Pancreas (tissue), 10 donors: ENCODE data around the gene S100B. TPM values are rescaled to one million over a fixed set of nuclear protein-coding genes. Genes with fewer than 3 reads are reported as not detected.

ENCODE experiments used
- ATAC-seq, 4 donors: fragments of 200-7000 bp; cut with Tn5 transposase; one replicate each; pipeline versions ENCODE4 v1.8.0 to v1.9.1; 2020; ENCODE audit warnings: mild to moderate bottlenecking in 4 of 4, moderate library complexity in 4 of 4
- DNase-seq, 6 donors: peaks; one replicate each; pipeline ENCODE4 v3.0.0-alpha.2; 2020
- FAIRE-seq: peaks from 2 replicates; lab custom pipeline; 2012; peaks lifted over from hg19 to GRCh38; lab: Jason Lieb, UNC
- H3K27ac ChIP-seq, 4 donors: fragments of 200-600 bp; sonication (generic); 1 replicate in 3 of 4; 2 replicates in 1 of 4; pipeline versions ENCODE4 v1.5.0 to v1.8.0; 2020
- H3K27me3 ChIP-seq, 4 donors: fragments of 200-600 bp; one replicate each; pipeline ENCODE4 v1.8.0; 2021
- H3K36me3 ChIP-seq, 3 donors: fragments of 200-600 bp; sonication (generic) in 1 of 3; one replicate each; pipeline versions ENCODE4 v1.5.0 to v1.8.0; 2020 to 2021
- H3K4me1 ChIP-seq, 3 donors: fragments of 200-600 bp; one replicate each; pipeline ENCODE4 v1.8.0; 2021
- H3K4me3 ChIP-seq, 4 donors: fragments of 200-600 bp; sonication (generic) in 2 of 4; one replicate each; pipeline versions ENCODE4 v1.5.0 to v1.8.0; 2020 to 2021
- H3K9me3 ChIP-seq, 4 donors: fragments of 200-600 bp; one replicate each; pipeline ENCODE4 v1.8.0; 2021
- WGBS, 2 donors: extraction: QIAGEN DNeasy Blood & Tissue Kit; methylation state at CpG; one replicate each; pipeline ENCODE4 v1.1.7; 2013; 5-methylcytosine and 5-hydroxymethylcytosine counted together
- intact Hi-C, 3 donors: fragments of 100-400 bp; cut with DNase I; formaldehyde crosslinking; loops; one replicate each; pipeline versions ENCODE4 v1.11.1 to v1.14.2; 2022
- polyA plus RNA-seq, 2 donors: library from polyadenylated mRNA; stranded (reverse); fragments of 200-250 nt; gene quantifications; one replicate each; pipeline ENCODE4 v1.2.3, GENCODE V29; 2013
- total RNA-seq, 6 donors: library from RNA; stranded (reverse); fragmentation: NEBNext Ultra II Directional in 4 of 6; extraction: Animal tissue kit (Norgen Biotek cat#: 25700) in 4 of 6; gene quantifications; one replicate each; pipeline versions ENCODE4 v1.2.1 to v1.2.4, GENCODE V29; 2021 to 2023
- TF ChIP-seq, protein P1 (sequence below), 4 donors: fragments of 200-600 bp; sonication (generic) in 3 of 4; IDR thresholded peaks; one replicate each; pipeline versions ENCODE4 v1.5.0 to v1.8.0; 2021; ENCODE audit warnings: antibody characterized with exemption in 4 of 4
- donor health status: healthy with polysubstance abuse.
- donor health status: DM: no; HTN: no; CAD: no; lungs with moderate emphysema.
- donor health status: DM: no; HTN: no; CAD: no.
- donor health status: control.
- donor health status: control.
- donor health status: Bipolar disorder and iron deficiency.
- donor health status: DM: yes; HTN: yes; CAD: no.
- donor health status: DM: no; HTN: no; CAD: no.
- donor health status: DM: no; HTN: no; CAD: no.
- donor health status: DM: yes; HTN: yes; CAD: no.

The S100B gene
- total and polyA plus RNA-seq, 8 donors: 0.46 to 10.8 (median 2.0) TPM

DNA sequence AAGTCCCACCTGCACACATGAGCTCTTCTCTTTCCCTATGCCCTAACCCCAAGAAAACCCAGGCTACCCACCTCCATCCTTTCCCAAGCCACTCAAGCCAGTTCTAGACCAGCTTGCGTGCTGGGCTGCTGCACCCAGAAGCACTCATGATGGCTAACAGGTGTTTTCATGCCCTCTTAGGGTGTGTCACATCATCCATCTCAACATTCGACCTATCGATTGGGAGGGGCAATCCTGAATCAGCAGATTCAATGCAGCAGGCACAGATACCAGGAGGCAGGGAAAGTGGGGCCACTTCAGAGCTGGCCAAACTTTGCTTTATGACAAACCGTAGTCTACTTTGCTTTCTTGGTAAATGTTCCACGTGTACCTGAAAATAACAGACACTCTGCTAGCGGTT, 24.0 kb upstream of the S100B start:
- Histone ChIP-seq H3K36me3 (no peaks in the 10 kb centered on the region), H3K4me3 (no peak overlapping the region), H3K9me3 (no peaks in the 10 kb centered on the region), H3K4me1 (no peaks in the 10 kb centered on the region), H3K27me3 (no peaks in the 10 kb centered on the region), H3K27ac (no peak overlapping the region)
- no peak for DNase-seq
- WGBS, 2 donors: 61 to 71% methylated on average over 6 of the region's 6 CpGs
- intact Hi-C loops: no loop called here
- TF ChIP-seq, protein P1, sequence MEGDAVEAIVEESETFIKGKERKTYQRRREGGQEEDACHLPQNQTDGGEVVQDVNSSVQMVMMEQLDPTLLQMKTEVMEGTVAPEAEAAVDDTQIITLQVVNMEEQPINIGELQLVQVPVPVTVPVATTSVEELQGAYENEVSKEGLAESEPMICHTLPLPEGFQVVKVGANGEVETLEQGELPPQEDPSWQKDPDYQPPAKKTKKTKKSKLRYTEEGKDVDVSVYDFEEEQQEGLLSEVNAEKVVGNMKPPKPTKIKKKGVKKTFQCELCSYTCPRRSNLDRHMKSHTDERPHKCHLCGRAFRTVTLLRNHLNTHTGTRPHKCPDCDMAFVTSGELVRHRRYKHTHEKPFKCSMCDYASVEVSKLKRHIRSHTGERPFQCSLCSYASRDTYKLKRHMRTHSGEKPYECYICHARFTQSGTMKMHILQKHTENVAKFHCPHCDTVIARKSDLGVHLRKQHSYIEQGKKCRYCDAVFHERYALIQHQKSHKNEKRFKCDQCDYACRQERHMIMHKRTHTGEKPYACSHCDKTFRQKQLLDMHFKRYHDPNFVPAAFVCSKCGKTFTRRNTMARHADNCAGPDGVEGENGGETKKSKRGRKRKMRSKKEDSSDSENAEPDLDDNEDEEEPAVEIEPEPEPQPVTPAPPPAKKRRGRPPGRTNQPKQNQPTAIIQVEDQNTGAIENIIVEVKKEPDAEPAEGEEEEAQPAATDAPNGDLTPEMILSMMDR (IDR thresholded peaks at IDR 0.05): no peak
- no peak for ATAC-seq
- no peak for FAIRE-seq

DNA sequence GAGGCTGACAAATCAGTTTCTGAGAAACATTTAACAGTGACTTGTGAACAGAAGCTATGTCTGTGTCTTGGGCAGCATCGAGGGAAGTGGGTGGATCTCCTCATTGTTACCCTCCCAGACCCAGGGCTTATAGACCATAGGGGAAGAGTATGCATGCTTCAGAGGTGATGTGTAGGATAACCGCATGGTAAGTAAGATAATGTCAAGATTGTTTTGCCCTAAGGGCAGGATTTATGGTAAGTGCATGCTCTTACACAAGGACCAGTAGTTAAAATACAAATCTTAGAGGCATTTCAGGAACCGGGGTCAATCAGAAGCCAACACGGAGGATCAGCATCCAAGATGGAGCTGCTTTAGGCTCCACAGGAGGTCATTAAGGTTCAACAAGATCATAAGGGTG, 22.8 kb upstream of the S100B start:
- no peak for ATAC-seq
- H3K27ac ChIP-seq: no peak overlapping the region
- no peak for FAIRE-seq
- H3K27me3 ChIP-seq: no peaks in the 10 kb centered on the region
- TF ChIP-seq, protein P1 (IDR thresholded peaks at IDR 0.05): no peak
- DNase-seq: no peak
- WGBS, 2 donors: 79 to 86% methylated on average over 4 of the region's 4 CpGs
- no peaks in the 10 kb centered on the region for H3K4me1 ChIP-seq
- intact Hi-C loops: no loop called here
- H3K4me3 ChIP-seq: no peak overlapping the region
- H3K36me3 ChIP-seq: no peaks in the 10 kb centered on the region
- no peaks in the 10 kb centered on the region for H3K9me3 ChIP-seq

DNA sequence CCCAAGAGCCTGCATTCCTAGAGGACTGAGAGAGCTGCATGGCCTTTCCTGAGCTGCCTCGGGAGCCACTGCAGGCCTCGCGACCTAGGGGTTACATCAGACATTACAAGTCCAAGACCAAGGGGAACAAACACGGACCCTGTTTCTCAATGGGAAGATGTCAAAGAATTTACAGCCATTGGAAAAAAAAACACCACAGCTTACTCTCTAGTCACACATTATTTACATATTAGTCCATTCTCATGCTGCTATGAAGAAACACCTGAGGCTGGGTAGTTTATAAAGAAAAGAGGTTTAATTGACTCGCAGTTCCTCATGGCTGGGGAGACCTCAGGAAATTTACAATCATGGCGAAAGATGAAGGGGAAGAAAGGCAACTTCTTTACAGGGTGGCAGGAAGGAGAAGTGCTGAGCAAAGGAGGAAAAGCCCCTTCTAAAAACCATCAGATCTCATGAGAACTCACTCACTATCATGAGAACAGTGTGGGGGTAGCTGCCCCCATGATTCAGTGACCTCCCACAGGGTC, 22.2 kb upstream of the S100B start:
- 74 to 77% methylated on average over 6 of the region's 6 CpGs for WGBS, 2 donors
- Histone ChIP-seq H3K4me3 (no peak overlapping the region), H3K9me3 (no peaks in the 10 kb centered on the region), H3K4me1 (no peaks in the 10 kb centered on the region), H3K27me3 (no peaks in the 10 kb centered on the region), H3K27ac (no peak overlapping the region), H3K36me3 (no peaks in the 10 kb centered on the region)
- TF ChIP-seq, protein P1 (IDR thresholded peaks at IDR 0.05): no peak
- intact Hi-C loops: no loop called here
- DNase-seq (no peak), ATAC-seq (no peak), FAIRE-seq (no peak)

DNA sequence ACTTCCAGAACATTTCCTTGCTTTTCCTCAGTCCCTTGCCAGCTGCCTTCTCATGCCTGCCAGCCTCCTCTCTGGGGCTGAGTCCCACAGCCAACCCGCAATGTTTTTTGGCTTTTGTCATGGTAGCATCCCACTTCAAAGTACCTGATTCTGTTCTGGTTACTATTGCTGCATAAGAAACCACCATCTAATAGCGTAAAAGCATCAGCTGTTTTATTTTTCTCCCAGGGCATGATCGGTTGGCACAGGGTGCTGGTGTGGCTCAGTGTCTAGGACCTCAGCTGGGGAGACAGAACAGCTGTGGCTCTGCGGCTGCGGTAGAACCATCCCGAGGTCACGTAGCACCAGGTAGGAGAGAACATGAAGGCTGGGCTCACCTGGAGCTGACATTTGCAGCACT, 21.7 kb upstream of the S100B start:
- TF ChIP-seq, protein P1 (IDR thresholded peaks at IDR 0.05): no peak
- H3K27ac ChIP-seq: no peak overlapping the region
- no peaks in the 10 kb centered on the region for H3K9me3 ChIP-seq
- ATAC-seq: no peak
- H3K4me1 ChIP-seq: peaks cover 0 to 2% (median 0%) of the 10 kb centered on the region in 3 donors
- H3K4me3 ChIP-seq: no peak overlapping the region
- H3K27me3 ChIP-seq: no peaks in the 10 kb centered on the region
- no peaks in the 10 kb centered on the region for H3K36me3 ChIP-seq
- 90 to 96% methylated on average over 7 of the region's 7 CpGs for WGBS, 2 donors
- intact Hi-C loops: no loop called here
- FAIRE-seq: no peak
- no peak for DNase-seq

DNA sequence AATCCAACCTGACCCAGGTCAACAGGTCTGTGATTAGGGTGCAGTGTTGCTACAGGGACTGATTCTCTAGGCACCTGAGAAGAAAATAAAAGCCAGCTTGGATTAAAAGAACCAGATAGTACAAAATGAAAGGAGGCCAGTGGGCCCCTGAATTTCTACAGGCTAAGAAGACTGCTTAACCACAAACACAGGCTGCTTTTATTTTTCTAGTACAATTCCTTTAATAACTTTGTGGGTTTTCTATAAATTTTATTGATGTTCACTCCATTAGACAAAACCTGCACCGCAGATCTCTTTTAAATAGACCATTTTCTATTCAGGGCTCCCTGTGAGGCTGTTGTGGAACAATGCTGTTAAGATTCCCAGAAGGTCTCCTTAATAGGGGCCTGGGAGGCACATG, 20.9 kb upstream of the S100B start:
- peaks cover 0 to 3% (median 0%) of the 10 kb centered on the region in 3 donors for H3K4me1 ChIP-seq
- DNase-seq (no peak), ATAC-seq (no peak), FAIRE-seq (no peak)
- H3K27ac ChIP-seq: no peak overlapping the region
- no peak overlapping the region for H3K4me3 ChIP-seq
- TF ChIP-seq, protein P1 (IDR thresholded peaks at IDR 0.05): no peak
- no peaks in the 10 kb centered on the region for H3K36me3 ChIP-seq
- intact Hi-C loops: no loop called here
- H3K27me3 ChIP-seq: no peaks in the 10 kb centered on the region
- WGBS, 2 donors: 81 to 89% methylated on average over 1 of the region's 1 CpG
- H3K9me3 ChIP-seq: no peaks in the 10 kb centered on the region
